Skeletal muscle cell (primary cell): ENCODE results near the gene GOLGA8B.
"Not testable (repeated sequence)": the region's sequence is repeated elsewhere in the genome, so short reads cannot be mapped to it uniquely, and the experiment has no call there.

Experiments used
- DNase-seq: peaks from one replicate; pipeline ENCODE4 v3.0.0-alpha.2; 2010; ENCODE audit warnings: low read depth
- H3K4me3 ChIP-seq: 2 replicates; pipeline ENCODE4 v1.5.1; 2011; ENCODE audit warnings: low read depth, mild to moderate bottlenecking, control low read depth, low read length, moderate library complexity

Gene GOLGA8B

GRCh38 chr15:34600923-34601322, 17.5 kb upstream of the GOLGA8B start:
- H3K4me3 ChIP-seq: no peak overlapping the region
- DNase-seq: no peak

GRCh38 chr15:34598799-34599585, 15.5 kb upstream of the GOLGA8B start:
- H3K4me3 ChIP-seq: no peak overlapping the region
- DNase-seq: no peak

GRCh38 chr15:34597316-34597715, 13.9 kb upstream of the GOLGA8B start:
- DNase-seq: no peak
- no peak overlapping the region for H3K4me3 ChIP-seq

GRCh38 chr15:34594361-34594760, 10.9 kb upstream of the GOLGA8B start:
- no peak overlapping the region for H3K4me3 ChIP-seq
- no peak for DNase-seq

- DNase-seq: no peak
Observed at GRCh38 chr15:34591306-34591705, 7.9 kb upstream of the GOLGA8B start.

GRCh38 chr15:34588046-34588674, 4.7 kb upstream of the GOLGA8B start:
- DNase-seq: peak; percentile 68
- peak overlapping the region; percentile 41 for H3K4me3 ChIP-seq

More at GRCh38 chr15:34591306-34591705, 7.9 kb upstream of the GOLGA8B start:
- H3K4me3 ChIP-seq: no peak overlapping the region

GRCh38 chr15:34585966-34586365, 2.5 kb upstream of the GOLGA8B start:
- not testable (repeated sequence) for DNase-seq, H3K4me3 ChIP-seq

- no peak overlapping the region for H3K4me3 ChIP-seq
- no peak for DNase-seq
Observed at GRCh38 chr15:34584996-34585395, 1.5 kb upstream of the GOLGA8B start.

- H3K4me3 ChIP-seq: peak overlapping the region; percentile 74
- no peak for DNase-seq
Observed at GRCh38 chr15:34584330-34584668, 848 bp upstream of the GOLGA8B start.

- peak overlapping the region; percentile 74 for H3K4me3 ChIP-seq
- no peak for DNase-seq
Observed at GRCh38 chr15:34582461-34583371, 735 bp downstream of the GOLGA8B start.

- not testable (repeated sequence) for DNase-seq
- peak overlapping the region; percentile 74 for H3K4me3 ChIP-seq
Observed at GRCh38 chr15:34581687-34582460, 1.6 kb downstream of the GOLGA8B start.

GRCh38 chr15:34581043-34581365, 2.4 kb downstream of the GOLGA8B start:
- H3K4me3 ChIP-seq: no peak overlapping the region
- DNase-seq: no peak

GRCh38 chr15:34580251-34581042, 3.0 kb downstream of the GOLGA8B start:
- DNase-seq: not testable (repeated sequence)

GRCh38 chr15:34578283-34578674, 5.2 kb downstream of the GOLGA8B start:
- no peak for DNase-seq

More at GRCh38 chr15:34580251-34581042, 3.0 kb downstream of the GOLGA8B start:
- not testable (repeated sequence) for H3K4me3 ChIP-seq

GRCh38 chr15:34577658-34578282, 5.7 kb downstream of the GOLGA8B start:
- H3K4me3 ChIP-seq, DNase-seq: not testable (repeated sequence)

More at GRCh38 chr15:34578283-34578674, 5.2 kb downstream of the GOLGA8B start:
- H3K4me3 ChIP-seq: no peak overlapping the region

- not testable (repeated sequence) for DNase-seq, H3K4me3 ChIP-seq
Observed at GRCh38 chr15:34575035-34575434, 8.4 kb downstream of the GOLGA8B start.

GRCh38 chr15:34572921-34573320, 10.5 kb downstream of the GOLGA8B start:
- DNase-seq, H3K4me3 ChIP-seq: not testable (repeated sequence)

GRCh38 chr15:34572019-34572641, 11.3 kb downstream of the GOLGA8B start:
- not testable (repeated sequence) for DNase-seq

More at GRCh38 chr15:34572019-34572641, 11.3 kb downstream of the GOLGA8B start:
- not testable (repeated sequence) for H3K4me3 ChIP-seq
